Measurements from ENCODE around the gene GRIFIN. TPM values are rescaled to one million over a fixed set of nuclear protein-coding genes. Genes with fewer than 3 reads are reported as not detected.
A peak's percentile ranks its signal among the peaks of the same experiment; 100 is the strongest.
"Not testable (repeated sequence)": the region's sequence is repeated elsewhere in the genome, so short reads cannot be mapped to it uniquely, and the experiment has no call there.

Gene GRIFIN
- total RNA-seq, 1 donor from 2014 or later, result not detected

- no peaks in the 10 kb centered on the region for H3K4me1 ChIP-seq
- DNase-seq (no peak), ATAC-seq (peak; percentile 37)
- intact Hi-C loops (cut with DNase I), result no loop called here
- no peaks in the 10 kb centered on the region for H3K9me3 ChIP-seq
- TF ChIP-seq, protein P1, sequence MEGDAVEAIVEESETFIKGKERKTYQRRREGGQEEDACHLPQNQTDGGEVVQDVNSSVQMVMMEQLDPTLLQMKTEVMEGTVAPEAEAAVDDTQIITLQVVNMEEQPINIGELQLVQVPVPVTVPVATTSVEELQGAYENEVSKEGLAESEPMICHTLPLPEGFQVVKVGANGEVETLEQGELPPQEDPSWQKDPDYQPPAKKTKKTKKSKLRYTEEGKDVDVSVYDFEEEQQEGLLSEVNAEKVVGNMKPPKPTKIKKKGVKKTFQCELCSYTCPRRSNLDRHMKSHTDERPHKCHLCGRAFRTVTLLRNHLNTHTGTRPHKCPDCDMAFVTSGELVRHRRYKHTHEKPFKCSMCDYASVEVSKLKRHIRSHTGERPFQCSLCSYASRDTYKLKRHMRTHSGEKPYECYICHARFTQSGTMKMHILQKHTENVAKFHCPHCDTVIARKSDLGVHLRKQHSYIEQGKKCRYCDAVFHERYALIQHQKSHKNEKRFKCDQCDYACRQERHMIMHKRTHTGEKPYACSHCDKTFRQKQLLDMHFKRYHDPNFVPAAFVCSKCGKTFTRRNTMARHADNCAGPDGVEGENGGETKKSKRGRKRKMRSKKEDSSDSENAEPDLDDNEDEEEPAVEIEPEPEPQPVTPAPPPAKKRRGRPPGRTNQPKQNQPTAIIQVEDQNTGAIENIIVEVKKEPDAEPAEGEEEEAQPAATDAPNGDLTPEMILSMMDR (IDR thresholded peaks at IDR 0.05), result no peak
- no peak overlapping the region for H3K27ac ChIP-seq
- no peak overlapping the region for H3K4me3 ChIP-seq
- no peaks in the 10 kb centered on the region for H3K27me3 ChIP-seq
- H3K36me3 ChIP-seq, result no peaks in the 10 kb centered on the region
Observed at GRCh38 chr7:2461268-2462026, 14.8 kb downstream of the GRIFIN start.

DNA sequence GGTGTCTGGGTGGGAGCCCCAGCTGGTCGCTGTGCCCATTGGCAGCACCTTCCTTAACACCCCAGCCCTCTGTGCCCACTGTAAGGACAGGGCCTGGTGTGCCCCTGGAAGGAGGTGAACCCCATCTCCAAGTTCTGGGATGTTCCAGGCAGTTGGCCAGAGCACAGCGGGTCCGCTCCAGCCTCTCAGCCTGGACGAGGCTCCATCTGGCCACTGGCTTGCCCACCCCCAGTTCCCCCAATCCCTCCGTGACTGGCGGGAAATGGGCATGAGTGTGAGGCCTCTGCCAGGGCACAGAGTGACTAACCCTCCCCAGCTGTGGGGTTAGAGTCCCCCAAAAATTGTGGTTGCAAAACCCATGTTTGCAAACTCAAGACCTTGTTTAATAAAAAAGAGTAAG is 15.6 kb downstream of the GRIFIN start:
- no peak overlapping the region for H3K4me3 ChIP-seq
- no peaks in the 10 kb centered on the region for H3K9me3 ChIP-seq
- intact Hi-C loops (cut with DNase I), result no loop called here
- no peaks in the 10 kb centered on the region for H3K36me3 ChIP-seq
- no peak for ATAC-seq
- H3K27ac ChIP-seq, result no peak overlapping the region
- TF ChIP-seq, protein P1 (IDR thresholded peaks at IDR 0.05), result no peak
- no peaks in the 10 kb centered on the region for H3K27me3 ChIP-seq
- H3K4me1 ChIP-seq, result no peaks in the 10 kb centered on the region
- DNase-seq, result no peak

DNA sequence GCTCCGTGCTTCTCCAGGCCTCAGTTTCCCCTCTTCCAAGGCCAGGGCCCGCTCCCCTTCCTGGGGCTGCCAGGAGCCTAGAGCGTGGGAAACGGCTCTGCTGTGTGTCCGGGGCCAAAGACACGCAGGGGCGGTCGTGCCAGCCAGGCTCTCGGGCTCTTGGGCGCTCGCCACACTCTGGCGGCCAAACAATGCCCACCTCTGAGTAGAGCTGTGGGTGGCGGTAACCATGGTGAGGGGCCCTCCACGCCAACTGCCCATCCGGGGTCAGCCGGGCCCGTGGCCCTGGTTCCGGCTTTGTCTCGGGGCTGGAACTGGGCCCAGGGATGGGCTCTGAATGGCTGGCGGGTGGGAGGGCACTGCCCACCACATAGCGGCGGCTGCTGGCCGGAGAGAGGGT is 16.0 kb downstream of the GRIFIN start:
- Histone ChIP-seq H3K27ac (no peak overlapping the region), H3K36me3 (no peaks in the 10 kb centered on the region), H3K4me1 (no peaks in the 10 kb centered on the region), H3K27me3 (no peaks in the 10 kb centered on the region), H3K4me3 (no peak overlapping the region), H3K9me3 (no peaks in the 10 kb centered on the region)
- ATAC-seq (peak; percentile 26), DNase-seq (no peak)
- TF ChIP-seq, protein P1 (IDR thresholded peaks at IDR 0.05), result no peak
- intact Hi-C loops (cut with DNase I), result no loop called here

DNA sequence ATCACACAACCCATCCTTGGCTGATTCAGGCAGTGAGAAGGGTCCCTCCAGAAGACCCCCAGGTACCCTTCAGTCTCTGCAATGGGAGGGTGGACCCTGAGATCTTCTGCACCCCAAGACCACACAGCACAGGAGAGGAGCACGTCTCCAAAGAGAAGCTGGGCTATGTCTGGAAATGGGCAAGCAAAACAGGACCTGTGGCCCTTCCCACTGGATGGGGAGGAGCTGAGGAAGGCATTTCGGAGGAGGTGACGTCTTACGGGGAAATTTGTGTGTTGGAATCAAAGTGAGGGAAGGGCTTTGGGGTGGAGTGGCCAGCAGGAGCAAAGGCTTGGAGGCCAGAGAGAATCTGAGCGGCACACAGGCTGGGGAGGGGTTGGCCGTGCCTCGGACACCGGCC is 16.5 kb downstream of the GRIFIN start:
- no peak overlapping the region for H3K27ac ChIP-seq
- TF ChIP-seq, protein P1 (IDR thresholded peaks at IDR 0.05), result no peak
- ATAC-seq, result no peak

DNA sequence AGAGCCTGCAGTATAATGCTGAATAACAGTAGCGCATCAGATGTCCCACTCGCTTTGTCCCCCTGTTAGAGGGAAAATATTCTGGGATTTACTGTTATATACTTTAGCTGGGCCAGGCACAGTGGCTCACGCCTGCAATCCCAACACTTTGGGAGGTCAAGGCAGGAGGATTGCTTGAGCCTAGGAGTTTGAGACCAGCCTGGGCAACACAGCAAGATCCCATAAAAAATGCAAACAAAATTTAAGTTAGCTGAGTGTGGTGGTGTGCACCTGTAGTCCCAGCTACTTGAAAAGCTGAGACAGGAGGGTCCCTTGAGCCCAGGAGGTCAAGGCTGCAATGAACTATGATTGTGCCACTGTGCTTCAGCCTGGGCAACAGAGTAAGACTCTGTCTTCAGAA is 22.3 kb downstream of the GRIFIN start:
- H3K27ac ChIP-seq; H3K9me3 ChIP-seq; ATAC-seq; intact Hi-C loops (cut with DNase I); H3K36me3 ChIP-seq; H3K27me3 ChIP-seq; H3K4me3 ChIP-seq; DNase-seq: not testable (repeated sequence)
- H3K4me1 ChIP-seq, result peaks cover 20% of the 10 kb centered on the region

More for the DNA sequence above, 16.5 kb downstream of the GRIFIN start:
- Histone ChIP-seq H3K27me3 (no peaks in the 10 kb centered on the region), H3K4me1 (no peaks in the 10 kb centered on the region), H3K36me3 (no peaks in the 10 kb centered on the region), H3K9me3 (no peaks in the 10 kb centered on the region), H3K4me3 (no peak overlapping the region)
- DNase-seq, result no peak
- intact Hi-C loops (cut with DNase I), result no loop called here

DNA sequence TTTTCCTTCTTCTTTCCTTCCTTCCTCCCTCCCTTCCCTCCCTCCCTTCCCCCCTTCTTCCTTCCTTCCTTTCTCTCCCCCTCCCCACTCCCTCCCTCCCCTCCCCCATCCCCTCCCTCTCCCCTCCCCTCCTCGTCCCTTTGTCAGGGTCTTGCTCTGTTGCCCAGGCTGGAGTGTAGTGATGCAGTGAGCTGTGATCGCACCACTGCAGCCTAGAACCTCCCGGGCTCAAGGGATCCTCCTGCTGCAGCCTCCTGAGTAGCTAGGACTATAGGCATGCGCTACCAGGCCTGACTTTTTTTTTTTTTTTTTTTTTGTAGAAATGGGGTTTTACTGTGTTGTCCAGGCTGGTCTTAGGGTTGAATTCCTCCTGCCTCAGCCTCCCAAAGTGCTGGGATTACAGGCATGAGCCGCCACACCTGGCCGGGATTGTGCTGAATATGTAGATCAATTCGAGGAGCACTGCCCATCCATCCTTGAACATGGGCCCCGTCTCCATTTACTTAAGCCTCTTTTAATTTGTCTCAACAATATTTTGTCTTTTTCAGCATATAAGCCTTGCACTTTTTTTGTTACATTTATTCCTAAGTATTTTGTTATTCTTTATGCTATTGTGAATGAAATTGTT is 23.4 kb downstream of the GRIFIN start:
- no peaks in the 10 kb centered on the region for H3K9me3 ChIP-seq
- H3K4me1 ChIP-seq, result peaks cover 20% of the 10 kb centered on the region
- H3K27ac ChIP-seq, result no peak overlapping the region
- no peaks in the 10 kb centered on the region for H3K27me3 ChIP-seq
- DNase-seq (no peak), ATAC-seq (no peak)
- TF ChIP-seq, protein P1 (IDR thresholded peaks at IDR 0.05), result no peak
- intact Hi-C loops (cut with DNase I), result no loop called here
- H3K4me3 ChIP-seq, result no peak overlapping the region
- H3K36me3 ChIP-seq, result no peaks in the 10 kb centered on the region
